IMR-90 (cell line): ENCODE measurements around the gene CEP95. TPM values are rescaled to one million over a fixed set of nuclear protein-coding genes. Genes with fewer than 3 reads are reported as not detected.

Experiments used
- ATAC-seq: fragments of 200-7000 bp; cut with Tn5 transposase; 2 replicates; pipeline ENCODE4 v1.9.1; 2020; ENCODE audit warnings: low read depth, mild to moderate bottlenecking, moderate library complexity
- BruUV-seq: library from RNA; stranded (reverse); fragments of 400-500 nt; replicated peaks from 2 replicates; lab custom pipeline; 2021; lab: Mats Ljungman, UMichigan
- CTCF ChIA-PET: fragments of 300-600 bp; formaldehyde crosslinking; extraction: SDS; loops from one replicate; lab custom pipeline; 2021; ENCODE audit warnings: antibody characterized with exemption; lab: Yijun Ruan, JAX
- POLR2A ChIA-PET: fragments of 300-600 bp; sonication (Branson Sonifier 250); formaldehyde crosslinking; loops from one replicate; lab custom pipeline; 2022; ENCODE audit warnings: antibody characterized with exemption; ENCODE audit not compliant: unreplicated experiment; lab: Charles Lee
- DNase-seq: peaks from one replicate; pipeline ENCODE4 v3.0.0; 2013
- H2AFZ ChIP-seq: replicated peaks from 2 replicates; pipeline ENCODE3; 2013; ENCODE audit warnings: low read length, mild to moderate bottlenecking; ENCODE audit not compliant: poor library complexity
- H2AK5ac ChIP-seq: 2 replicates; pipeline ENCODE4 v1.6.1; 2013; ENCODE audit warnings: low read depth, low read length, inconsistent platforms
- H2AK9ac ChIP-seq: replicated peaks from 2 replicates; pipeline ENCODE3; 2013; ENCODE audit warnings: mild to moderate bottlenecking, low read depth, low read length, moderate library complexity; ENCODE audit not compliant: poor library complexity
- H2BK120ac ChIP-seq: 2 replicates; pipeline ENCODE4 v1.6.1; 2013; ENCODE audit warnings: low read depth, low read length, inconsistent platforms
- H2BK15ac ChIP-seq: 3 replicates; pipeline ENCODE4 v1.6.1; 2013; ENCODE audit warnings: low read depth, low read length, inconsistent platforms
- H2BK20ac ChIP-seq: 2 replicates; pipeline ENCODE4 v1.6.1; 2013; ENCODE audit warnings: low read depth, mild to moderate bottlenecking, inconsistent platforms, low read length, moderate library complexity
- H2BK5ac ChIP-seq: 2 replicates; pipeline ENCODE4 v1.6.1; 2013; ENCODE audit warnings: mild to moderate bottlenecking, low read depth, low read length, inconsistent platforms; ENCODE audit not compliant: poor library complexity, severe bottlenecking
- H3K14ac ChIP-seq: replicated peaks from 2 replicates; pipeline ENCODE4 v1.6.1; 2013; ENCODE audit warnings: low read depth, low read length, inconsistent platforms
- H3K18ac ChIP-seq: 2 replicates; pipeline ENCODE4 v1.6.1; 2013; ENCODE audit warnings: low read depth, low read length, control low read depth
- H3K23ac ChIP-seq: 2 replicates; pipeline ENCODE4 v1.6.1; 2013; ENCODE audit warnings: low read depth, low read length, inconsistent platforms
- H3K27ac ChIP-seq: 2 replicates; pipeline ENCODE4 v1.5.1; 2013; ENCODE audit warnings: mild to moderate bottlenecking, control low read depth, low read length; ENCODE audit not compliant: insufficient read depth
- H3K27me3 ChIP-seq: 2 replicates; pipeline ENCODE4 v1.6.1; 2013; ENCODE audit warnings: low read length; ENCODE audit not compliant: control insufficient read depth, insufficient read depth
- H3K36me3 ChIP-seq: 2 replicates; pipeline ENCODE4 v1.6.1; 2013; ENCODE audit warnings: low read length, mixed read lengths; ENCODE audit not compliant: control insufficient read depth, insufficient read depth
- H3K4ac ChIP-seq: 2 replicates; pipeline ENCODE4 v1.6.1; 2013; ENCODE audit warnings: low read depth, low read length, inconsistent platforms
- H3K4me1 ChIP-seq: 2 replicates; pipeline ENCODE4 v1.6.1; 2013; ENCODE audit warnings: low read length, mixed read lengths; ENCODE audit not compliant: control insufficient read depth, insufficient read depth
- H3K4me2 ChIP-seq: 2 replicates; pipeline ENCODE4 v1.6.1; 2013; ENCODE audit warnings: low read depth, mild to moderate bottlenecking, control low read depth, low read length, moderate library complexity
- H3K4me3 ChIP-seq: 2 replicates; pipeline ENCODE4 v1.5.1; 2013; ENCODE audit warnings: low read depth, mild to moderate bottlenecking, control low read depth, low read length, moderate library complexity; ENCODE audit not compliant: insufficient read depth
- H3K56ac ChIP-seq: 2 replicates; pipeline ENCODE4 v1.6.1; 2013; ENCODE audit warnings: low read length, inconsistent platforms; ENCODE audit not compliant: insufficient read depth; ENCODE audit errors: extremely low read depth
- H3K79me1 ChIP-seq, 2 experiments: 2 replicates each; pipeline ENCODE4 v1.6.1; 2013; ENCODE audit warnings: low read length in 2 of 2, inconsistent platforms in 1 of 2, low read depth in 1 of 2
- H3K9ac ChIP-seq: 2 replicates; pipeline ENCODE4 v1.6.1; 2013; ENCODE audit warnings: low read depth, low read length, control low read depth
- H3K9me1 ChIP-seq: 2 replicates; pipeline ENCODE4 v1.6.1; 2013; ENCODE audit warnings: low read length, inconsistent platforms; ENCODE audit not compliant: insufficient read depth
- H3K9me3 ChIP-seq: 2 replicates; pipeline ENCODE4 v1.6.1; 2013; ENCODE audit warnings: low read length; ENCODE audit not compliant: control insufficient read depth, insufficient read depth
- H4K20me1 ChIP-seq: 2 replicates; pipeline ENCODE4 v1.6.1; 2013; ENCODE audit warnings: low read length, inconsistent platforms; ENCODE audit not compliant: insufficient read depth
- H4K5ac ChIP-seq: 2 replicates; pipeline ENCODE4 v1.6.1; 2013; ENCODE audit warnings: mild to moderate bottlenecking, low read depth, low read length, control low read depth
- H4K8ac ChIP-seq, 2 experiments: 2 replicates each; pipeline ENCODE4 v1.6.1; 2013; ENCODE audit warnings: low read depth in 2 of 2, low read length in 2 of 2, control low read depth in 1 of 2, inconsistent platforms in 1 of 2
- H4K91ac ChIP-seq: 2 replicates; pipeline ENCODE4 v1.6.1; 2013; ENCODE audit warnings: low read depth, low read length, inconsistent platforms; ENCODE audit not compliant: insufficient read depth
- BHLHE40 ChIP-seq: fragments of 150-350 bp; IDR thresholded peaks from 2 replicates; pipeline ENCODE4 v1.6.1; 2016; ENCODE audit warnings: mild to moderate bottlenecking, low read depth, low read length
- CEBPB ChIP-seq: IDR thresholded peaks from 2 replicates; pipeline ENCODE4 v1.6.1; 2012; ENCODE audit warnings: low read depth, low read length, improper control_type of control experiment
- CTCF ChIP-seq: conservative IDR thresholded peaks from 2 replicates; pipeline ENCODE4 v1.5.1; 2012; ENCODE audit warnings: mild to moderate bottlenecking, low read depth, low read length, improper control_type of control experiment
- ELK1 ChIP-seq: fragments of 150-350 bp; IDR thresholded peaks from 2 replicates; pipeline ENCODE4 v1.6.1; 2016; ENCODE audit warnings: low read depth, mild to moderate bottlenecking, low read length, moderate library complexity, borderline replicate concordance
- FOS ChIP-seq: fragments of 150-350 bp; IDR thresholded peaks from 2 replicates; pipeline ENCODE4 v1.6.1; 2016; ENCODE audit warnings: low read depth, low read length
- MAFK ChIP-seq: IDR thresholded peaks from 2 replicates; pipeline ENCODE4 v1.6.1; 2012; ENCODE audit warnings: low read depth, low read length, improper control_type of control experiment
- MAZ ChIP-seq: IDR thresholded peaks from 2 replicates; pipeline ENCODE4 v1.6.1; 2012; ENCODE audit warnings: low read depth, mild to moderate bottlenecking, low read length, improper control_type of control experiment, moderate library complexity, borderline replicate concordance
- MXI1 ChIP-seq: IDR thresholded peaks from 2 replicates; pipeline ENCODE4 v1.6.1; 2012; ENCODE audit warnings: low read depth, mild to moderate bottlenecking, low read length, moderate library complexity, borderline replicate concordance
- NFE2L2 ChIP-seq: fragments of 150-350 bp; IDR thresholded peaks from 2 replicates; pipeline ENCODE4 v1.6.1; 2016; ENCODE audit warnings: low read depth, mild to moderate bottlenecking, low read length
- POLR2A ChIP-seq: IDR thresholded peaks from 2 replicates; pipeline ENCODE4 v1.6.1; 2012; ENCODE audit warnings: mild to moderate bottlenecking, low read depth, low read length
- RCOR1 ChIP-seq: IDR thresholded peaks from 2 replicates; pipeline ENCODE4 v1.6.1; 2012; ENCODE audit warnings: mild to moderate bottlenecking, low read length, improper control_type of control experiment; ENCODE audit not compliant: insufficient replicate concordance
- RFX5 ChIP-seq: IDR thresholded peaks from 2 replicates; pipeline ENCODE4 v1.8.0; 2012; ENCODE audit warnings: low read depth, mild to moderate bottlenecking, low read length, moderate library complexity
- SMC3 ChIP-seq: fragments of 150-350 bp; IDR thresholded peaks from 2 replicates; pipeline ENCODE4 v1.6.1; 2016; ENCODE audit warnings: low read depth, mild to moderate bottlenecking, antibody characterized with exemption, low read length, moderate library complexity
- USF2 ChIP-seq: fragments of 150-350 bp; IDR thresholded peaks from 2 replicates; pipeline ENCODE4 v1.6.1; 2017; ENCODE audit warnings: mild to moderate bottlenecking, antibody characterized with exemption, low read length, low read depth
- WGBS, 2 experiments: methylation state at CpG; one replicate each; pipeline versions ENCODE4 v1.1.5 to v1.1.7; 2013; ENCODE audit warnings: missing lambda C conversion rate in 2 of 2; ENCODE audit not compliant: insufficient read length in 1 of 2; ENCODE audit errors: extremely low coverage in 2 of 2; 5-methylcytosine and 5-hydroxymethylcytosine counted together
- dilution Hi-C: fragments of 300-500 bp; cut with HindIII; formaldehyde crosslinking; loops from one replicate; pipeline ENCODE4 v1.14.3; 2018; ENCODE audit warnings: low sequenced_read_pairs; ENCODE audit not compliant: unreplicated experiment
- in situ Hi-C: fragments of 300-500 bp; cut with MboI; formaldehyde crosslinking; loops from 3 replicates; pipeline ENCODE4 v1.14.3; 2019; ENCODE audit warnings: low sequenced_read_pairs, inconsistent platforms, mixed read lengths
- intact Hi-C: fragments of 100-400 bp; cut with micrococcal nuclease; formaldehyde crosslinking; loops from 2 replicates; pipeline ENCODE4 v1.10.0; 2022
- polyA plus RNA-seq, 3 experiments: library from polyadenylated mRNA; depleted of rRNA; stranded (reverse); fragments of >200 nt; gene quantifications; 2 replicates each; pipeline ENCODE4 v1.2.3, GENCODE V29; 2012; ENCODE audit warnings: low replicate concordance in 1 of 3
- total RNA-seq: library from RNA; depleted of rRNA; stranded (reverse); fragments of >200 nt; gene quantifications from 2 replicates; pipeline ENCODE4 v1.2.3, GENCODE V29; 2012

CEP95 gene
- total and polyA plus RNA-seq, 2 of the 4 experiments (the other 2 are of a cell fraction), result 6.1 to 13.6 TPM

GRCh38 chr17:64498308-64499203 lies 8.2 kb upstream of the CEP95 start:
- peaks cover 3% of the 10 kb centered on the region; the same call in 1 of the 2 replicates for H3K9me1 ChIP-seq
- dilution Hi-C loops (no loop called here), intact Hi-C loops (no loop called here), in situ Hi-C loops (no loop called here)
- no peak overlapping the region for H4K91ac ChIP-seq
- peaks cover 59% of the 10 kb centered on the region for H4K20me1 ChIP-seq
- ATAC-seq (no peak), DNase-seq (no peak)
- CTCF ChIA-PET, result no interaction called here
- no peak overlapping the region for H3K4me2 ChIP-seq
- peaks cover 40% of the 10 kb centered on the region for H3K36me3 ChIP-seq
- no peak overlapping the region for H3K14ac ChIP-seq
- no peak overlapping the region for H4K5ac ChIP-seq
- H2BK15ac ChIP-seq, result no peak overlapping the region
- no peak overlapping the region for H2BK5ac ChIP-seq
- no peak overlapping the region for H2AK5ac ChIP-seq
- POLR2A ChIA-PET, result interaction anchor here (0.6 kb wide), 2 partner anchors 76 to 195 kb away, joined by 3 to 6 read pairs; no protein-coding TSS in a partner anchor
- H3K18ac ChIP-seq, result no peak overlapping the region
- no peak overlapping the region for H3K9ac ChIP-seq
- no peak overlapping the region for H3K4ac ChIP-seq
- 88% methylated on average over 1 of the region's 7 CpGs; no CpG with 5 or more reads in 1 of the 2 experiments for WGBS, 2 experiments
- no peak overlapping the region for H4K8ac ChIP-seq
- H3K56ac ChIP-seq, result no peak overlapping the region
- H2AFZ ChIP-seq, result no peak overlapping the region
- no peak overlapping the region for H2BK20ac ChIP-seq
- H2AK9ac ChIP-seq, result no peak overlapping the region
- no peaks in the 10 kb centered on the region for H3K9me3 ChIP-seq
- H3K4me3 ChIP-seq, result no peak overlapping the region
- H3K23ac ChIP-seq, result no peak overlapping the region
- no peak overlapping the region for H3K27ac ChIP-seq
- BruUV-seq, result no TSS peak
- no peaks in the 10 kb centered on the region for H3K27me3 ChIP-seq
- H3K4me1 ChIP-seq, result peaks cover 2% of the 10 kb centered on the region; the same call in 1 of the 2 replicates
- no peak overlapping the region for H2BK120ac ChIP-seq
- H3K79me1 ChIP-seq, result peaks cover 27 to 48% of the 10 kb centered on the region in 2 experiments
- no peak for TF ChIP-seq USF2
- TF ChIP-seq BHLHE40, result no peak
- no peak for TF ChIP-seq MAZ
- TF ChIP-seq POLR2A, result no peak
- no peak for TF ChIP-seq MAFK
- no peak for TF ChIP-seq SMC3
- no peak for TF ChIP-seq NFE2L2
- TF ChIP-seq CTCF, result no peak
- no peak for TF ChIP-seq MXI1
- no peak for TF ChIP-seq ELK1
- TF ChIP-seq CEBPB, result no peak
- TF ChIP-seq RCOR1, result no peak
- TF ChIP-seq FOS, result no peak
- TF ChIP-seq RFX5, result no peak
